Measurements from ENCODE around the gene GPBAR1.

GPBAR1 gene

GRCh38 chr2:218290316-218291261 is 29.8 kb downstream of the GPBAR1 start:
- Histone ChIP-seq H2AFZ (ENCODE audit: low read depth, low read length, severe bottlenecking) (no peak overlapping the region), H4K20me1 (ENCODE audit: low read depth, low read length) (no peaks in the 10 kb centered on the region), H3K9me3 (ENCODE audit: insufficient read depth, low read length) (no peaks in the 10 kb centered on the region), H3F3A (ENCODE audit: insufficient read depth) (no peaks in the 10 kb centered on the region), H3K4me3 (ENCODE audit: insufficient read depth, low read length, poor library complexity, severe bottlenecking) (no peak overlapping the region), H3K36me3 (ENCODE audit: low read length) (no peaks in the 10 kb centered on the region), H3K79me2 (ENCODE audit: insufficient read depth, low read length) (no peaks in the 10 kb centered on the region), H3K9me2 (replicated peaks; ENCODE audit: insufficient read depth, low read length) (no peaks in the 10 kb centered on the region), H3K27ac (ENCODE audit: low read depth, low read length) (no peak overlapping the region), H3K4me2 (ENCODE audit: low read depth, low read length, poor library complexity, severe bottlenecking) (peak overlapping the region; percentile 23), H3K27me3 (ENCODE audit: low read length) (no peaks in the 10 kb centered on the region), H3K9ac (ENCODE audit: low read length) (no peak overlapping the region)
- TF ChIP-seq EZH2phosphoT487 (conservative IDR thresholded peaks at IDR 0.05; ENCODE audit: low read length) = no peak
- TF ChIP-seq CTCF (IDR thresholded peaks at IDR 0.05; ENCODE audit: insufficient read depth, low read length, poor library complexity, severe bottlenecking) = no peak

GRCh38 chr2:218291318-218292047 is 30.7 kb downstream of the GPBAR1 start:
- no peak overlapping the region for H2AFZ ChIP-seq (ENCODE audit: low read depth, low read length, severe bottlenecking)

More at GRCh38 chr2:218291318-218292047, 30.7 kb downstream of the GPBAR1 start:
- TF ChIP-seq CTCF (IDR thresholded peaks at IDR 0.05; ENCODE audit: insufficient read depth, low read length, poor library complexity, severe bottlenecking) (no peak), EZH2phosphoT487 (conservative IDR thresholded peaks at IDR 0.05; ENCODE audit: low read length) (no peak)
- no peaks in the 10 kb centered on the region for H3K79me2 ChIP-seq (ENCODE audit: insufficient read depth, low read length)
- no peak overlapping the region for H3K27ac ChIP-seq (ENCODE audit: low read depth, low read length)
- no peak overlapping the region for H3K4me3 ChIP-seq (ENCODE audit: insufficient read depth, low read length, poor library complexity, severe bottlenecking)
- H3K4me2 ChIP-seq (ENCODE audit: low read depth, low read length, poor library complexity, severe bottlenecking) = peak overlapping the region; percentile 23
- no peaks in the 10 kb centered on the region for H3F3A ChIP-seq (ENCODE audit: insufficient read depth)
- no peaks in the 10 kb centered on the region for H3K9me2 ChIP-seq (replicated peaks; ENCODE audit: insufficient read depth, low read length)
- no peaks in the 10 kb centered on the region for H3K36me3 ChIP-seq (ENCODE audit: low read length)
- no peaks in the 10 kb centered on the region for H3K27me3 ChIP-seq (ENCODE audit: low read length)
- no peaks in the 10 kb centered on the region for H4K20me1 ChIP-seq (ENCODE audit: low read depth, low read length)
- no peaks in the 10 kb centered on the region for H3K9me3 ChIP-seq (ENCODE audit: insufficient read depth, low read length)
- H3K9ac ChIP-seq (ENCODE audit: low read length) = no peak overlapping the region

Measured in SU-DHL-6 (cell line).